Stomach smooth muscle (tissue), 2 donors: ENCODE data around the gene MAP3K14.

Experiments used
- H3K27ac ChIP-seq: one replicate; pipeline ENCODE4 v1.7.0; 2013; ENCODE audit warnings: mild to moderate bottlenecking, low read length, inconsistent platforms
- H3K27me3 ChIP-seq, 2 donors: one replicate each; pipeline ENCODE4 v1.7.0; 2013; ENCODE audit warnings: low read length in 2 of 2; ENCODE audit not compliant: insufficient read depth in 2 of 2, control insufficient read depth in 1 of 2
- H3K36me3 ChIP-seq, 2 donors: one replicate each; pipeline ENCODE4 v1.7.0; 2013; ENCODE audit warnings: low read length in 2 of 2; ENCODE audit not compliant: control insufficient read depth in 2 of 2, insufficient read depth in 2 of 2
- H3K4me1 ChIP-seq: one replicate; pipeline ENCODE4 v1.7.0; 2013; ENCODE audit warnings: low read length; ENCODE audit not compliant: control insufficient read depth, insufficient read depth
- H3K4me3 ChIP-seq, 2 donors: one replicate each; pipeline ENCODE4 v1.7.0; 2013; ENCODE audit warnings: low read length in 2 of 2
- H3K9ac ChIP-seq, 2 donors: one replicate each; pipeline ENCODE4 v1.7.0; 2013; ENCODE audit warnings: low read length in 2 of 2, mild to moderate bottlenecking in 1 of 2
- H3K9me3 ChIP-seq, 2 donors: one replicate each; pipeline ENCODE4 v1.7.0; 2013; ENCODE audit warnings: low read length in 2 of 2; ENCODE audit not compliant: control insufficient read depth in 2 of 2
- donor health status: healthy.
- donor health status: Pancreatic carcinoma.

The MAP3K14 gene

DNA sequence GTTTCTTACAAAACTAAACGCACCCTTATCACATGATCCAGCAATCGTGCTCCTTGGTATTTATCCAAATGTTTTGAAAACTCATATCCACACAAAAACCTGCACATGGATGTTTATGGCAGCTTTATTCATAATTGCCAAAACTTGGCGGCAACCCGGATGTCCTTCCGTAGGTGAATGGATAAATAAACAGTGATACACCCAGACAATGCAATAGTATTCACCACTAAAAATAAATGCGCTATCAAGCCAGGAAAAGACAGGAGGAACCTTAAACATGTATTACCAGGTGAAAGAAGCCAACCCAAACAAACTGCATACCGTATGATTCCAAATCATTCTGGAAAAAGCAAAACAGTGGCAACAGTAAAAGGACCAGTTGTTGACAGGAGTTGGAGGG is 64.9 kb downstream of the MAP3K14 start:
- H3K4me3 ChIP-seq: no peak overlapping the region

DNA sequence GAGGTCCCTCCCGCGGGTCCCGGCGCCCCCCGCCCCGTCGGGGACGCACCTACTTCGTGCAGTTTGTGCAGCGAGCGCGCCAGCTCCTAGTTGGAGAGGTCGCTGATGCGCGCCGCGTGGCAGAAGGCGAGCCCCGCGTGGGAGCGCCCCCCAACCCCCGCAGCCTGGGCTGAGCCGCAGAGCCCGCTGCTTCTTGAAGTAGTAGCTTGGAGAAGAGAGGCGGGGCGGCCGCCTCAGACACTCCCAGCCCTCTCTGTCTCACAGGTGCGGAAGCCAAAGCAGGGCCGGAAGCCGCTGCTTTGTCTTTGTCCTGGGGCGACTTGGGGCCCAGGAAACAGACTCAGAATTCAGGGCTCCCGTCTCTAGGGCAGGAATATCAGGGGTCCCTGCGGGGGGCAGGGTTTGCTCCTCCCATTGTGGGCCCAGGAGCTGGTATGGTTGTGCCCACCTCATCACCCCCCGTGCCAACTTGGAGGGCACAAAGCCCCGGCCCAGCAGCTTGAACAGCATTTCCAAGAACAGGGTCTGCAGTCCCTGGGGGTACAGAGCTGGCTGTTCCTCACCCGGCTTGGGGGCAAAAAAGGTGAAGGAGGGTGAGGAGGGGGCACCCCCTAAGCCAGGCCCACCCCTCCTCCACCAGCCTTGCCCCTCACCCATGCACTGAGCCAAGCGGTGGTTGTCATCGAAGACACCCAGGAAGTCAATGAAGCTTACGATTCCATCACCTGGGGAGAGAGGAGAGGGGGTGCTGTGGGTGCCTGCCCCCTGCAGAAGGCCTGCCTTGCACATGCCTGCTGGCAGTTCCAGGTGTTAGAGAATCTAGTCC is 68.5 kb downstream of the MAP3K14 start:
- H3K27ac ChIP-seq: no peak overlapping the region
- peak overlapping the region in 1 of 2 donors; percentile 33 for H3K9ac ChIP-seq
- H3K9me3 ChIP-seq: no peaks in the 10 kb centered on the region
- peaks cover 19% of the 10 kb centered on the region for H3K4me1 ChIP-seq
- H3K27me3 ChIP-seq: no peaks in the 10 kb centered on the region
- no peaks in the 10 kb centered on the region for H3K36me3 ChIP-seq
- peak overlapping the region in 1 of 2 donors; percentile 76 for H3K4me3 ChIP-seq

More for the DNA sequence above, 64.9 kb downstream of the MAP3K14 start:
- Histone ChIP-seq H3K36me3 (no peaks in the 10 kb centered on the region), H3K27me3 (no peaks in the 10 kb centered on the region), H3K4me1 (peaks cover 13% of the 10 kb centered on the region), H3K9ac (no peak overlapping the region), H3K9me3 (no peaks in the 10 kb centered on the region), H3K27ac (no peak overlapping the region)

DNA sequence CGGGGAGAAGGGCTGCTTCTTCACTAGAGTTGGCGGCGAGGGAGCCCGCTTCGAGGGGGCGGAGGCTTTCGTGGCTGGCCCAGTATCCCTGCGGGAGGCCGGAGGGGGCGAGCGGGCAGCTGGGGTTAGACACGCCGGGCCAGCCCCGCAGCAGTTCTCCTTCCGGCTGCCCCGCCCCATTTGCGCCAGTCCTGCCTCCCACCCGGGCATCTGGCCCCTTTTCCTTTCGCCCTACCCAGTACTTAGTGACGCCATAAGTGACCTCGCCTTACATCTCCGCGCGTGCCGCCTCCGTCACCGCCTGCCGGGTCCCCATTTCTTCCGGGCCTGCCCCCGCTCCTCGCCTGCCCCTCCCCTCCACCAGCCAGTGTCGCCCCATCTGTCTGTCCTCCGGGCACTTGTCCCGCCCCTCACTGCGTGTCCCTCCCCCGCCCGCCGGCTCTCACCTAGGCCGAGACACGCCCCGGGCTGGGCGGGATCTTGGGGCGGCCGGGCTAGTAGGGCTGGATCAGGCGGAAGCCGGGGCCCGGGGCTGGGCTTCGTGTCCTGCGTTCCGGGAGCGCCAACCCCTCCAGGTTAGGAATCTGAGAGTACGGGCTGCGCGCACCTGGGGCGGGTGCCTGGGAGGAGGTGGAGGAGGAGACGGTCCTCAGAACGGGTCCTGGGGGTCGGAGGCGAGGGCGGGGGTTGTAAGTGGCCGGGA is 69.2 kb downstream of the MAP3K14 start:
- H3K27ac ChIP-seq: peak overlapping the region; percentile 24
- peaks cover 19% of the 10 kb centered on the region for H3K4me1 ChIP-seq
- H3K36me3 ChIP-seq: no peaks in the 10 kb centered on the region

DNA sequence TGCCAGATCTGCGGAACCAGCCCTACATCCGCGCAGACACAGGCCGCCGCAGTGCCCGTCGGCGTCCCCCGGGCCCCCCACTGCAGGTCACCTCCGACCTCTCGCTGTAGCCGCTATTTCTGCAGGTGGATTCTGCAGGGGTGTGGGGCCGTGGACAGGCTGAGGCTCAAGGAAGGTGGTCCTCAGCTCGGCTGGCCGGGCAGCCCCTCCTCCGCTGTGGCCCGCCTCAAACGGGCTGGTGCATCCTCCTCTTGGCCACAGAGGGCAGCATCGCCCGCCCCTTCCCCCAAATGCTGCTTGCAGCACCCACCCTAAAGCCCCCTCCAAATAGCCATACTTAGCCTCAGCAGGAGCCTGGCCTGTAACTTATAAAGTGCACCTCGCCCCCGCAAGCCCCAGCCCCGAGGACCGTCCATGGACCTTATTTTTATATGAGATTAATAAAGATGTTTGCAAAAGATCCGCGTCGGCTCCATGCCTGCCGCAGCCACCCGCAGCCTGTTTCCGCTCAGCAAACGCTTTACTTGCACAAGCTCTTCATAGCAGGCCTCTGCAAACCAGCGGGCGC is 69.9 kb downstream of the MAP3K14 start:
- Histone ChIP-seq H3K9me3 (no peaks in the 10 kb centered on the region), H3K27me3 (no peaks in the 10 kb centered on the region), H3K36me3 (no peaks in the 10 kb centered on the region), H3K4me3 (peak overlapping the region; percentile 62 to 76), H3K9ac (peak overlapping the region; percentile 33 to 55), H3K4me1 (peaks cover 19% of the 10 kb centered on the region), H3K27ac (peak overlapping the region; percentile 24)

More for the DNA sequence above, 69.2 kb downstream of the MAP3K14 start:
- Histone ChIP-seq H3K27me3 (no peaks in the 10 kb centered on the region), H3K9me3 (no peaks in the 10 kb centered on the region), H3K9ac (peak overlapping the region; percentile 33 to 55), H3K4me3 (peak overlapping the region; percentile 62 to 76)

DNA sequence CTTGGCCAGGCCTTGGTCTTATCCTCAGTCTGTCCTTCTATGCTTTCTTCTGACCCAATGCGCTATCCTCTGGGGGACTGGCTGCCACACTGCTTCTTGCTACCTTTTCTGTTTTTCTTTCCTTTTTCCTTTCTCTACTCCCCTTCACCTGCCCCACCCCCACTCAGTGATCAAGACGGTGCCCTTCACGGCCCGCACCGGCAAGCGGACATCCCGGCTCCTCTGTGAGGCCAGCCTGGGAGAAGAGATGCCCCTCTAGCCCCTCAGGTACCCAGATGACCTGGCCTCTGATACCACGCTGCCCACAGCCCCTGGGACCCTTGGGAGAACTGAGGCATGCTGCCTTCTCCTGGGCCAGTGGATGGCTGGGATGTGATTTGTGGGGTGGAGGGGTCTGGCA is 70.5 kb downstream of the MAP3K14 start:
- H3K27me3 ChIP-seq: peaks cover 0 to 1% of the 10 kb centered on the region in 2 donors

DNA sequence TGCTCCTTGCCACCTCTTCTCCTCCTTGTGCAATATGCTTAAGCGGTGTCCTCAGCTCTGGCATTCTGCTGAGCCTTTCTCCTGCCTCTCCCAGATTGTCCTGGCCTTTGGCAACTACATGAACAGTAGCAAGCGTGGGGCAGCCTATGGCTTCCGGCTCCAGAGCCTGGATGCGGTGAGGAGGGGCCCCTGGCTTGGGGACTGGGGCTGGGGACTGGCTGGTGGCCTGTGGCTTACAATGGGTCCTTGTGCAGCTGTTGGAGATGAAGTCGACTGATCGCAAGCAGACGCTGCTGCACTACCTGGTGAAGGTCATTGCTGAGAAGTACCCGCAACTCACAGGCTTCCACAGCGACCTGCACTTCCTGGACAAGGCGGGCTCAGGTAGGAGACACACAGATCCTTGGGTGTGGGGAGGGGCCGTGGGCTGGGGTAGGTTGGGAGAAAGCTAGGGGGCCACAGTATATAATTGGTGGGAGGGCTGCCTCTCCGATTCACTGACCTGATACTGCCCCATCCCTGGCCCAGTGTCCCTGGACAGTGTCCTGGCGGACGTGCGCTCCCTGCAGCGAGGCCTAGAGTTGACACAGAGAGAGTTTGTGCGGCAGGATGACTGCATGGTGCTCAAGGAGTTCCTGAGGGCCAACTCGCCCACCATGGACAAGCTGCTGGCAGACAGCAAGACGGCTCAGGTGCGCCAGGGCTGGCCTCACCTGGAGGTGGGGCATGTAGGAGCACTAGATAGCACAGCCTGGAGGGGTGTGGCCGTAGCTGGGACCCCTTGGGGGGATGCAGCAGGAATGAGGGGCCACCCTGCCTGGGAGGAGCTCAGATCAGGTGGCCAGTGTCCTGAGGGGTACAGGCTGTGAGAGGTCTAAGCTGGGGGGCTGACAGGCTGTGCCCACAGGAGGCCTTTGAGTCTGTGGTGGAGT is 71.8 kb downstream of the MAP3K14 start:
- Histone ChIP-seq H3K36me3 (no peaks in the 10 kb centered on the region), H3K27me3 (peaks cover 10 to 15% of the 10 kb centered on the region in 2 donors), H3K4me3 (no peak overlapping the region), H3K9ac (no peak overlapping the region), H3K27ac (no peak overlapping the region), H3K9me3 (no peaks in the 10 kb centered on the region), H3K4me1 (peaks cover 31% of the 10 kb centered on the region)

More for the DNA sequence above, 70.5 kb downstream of the MAP3K14 start:
- peaks cover 23% of the 10 kb centered on the region for H3K4me1 ChIP-seq
- no peak overlapping the region for H3K27ac ChIP-seq
- no peaks in the 10 kb centered on the region for H3K36me3 ChIP-seq
- peak overlapping the region; percentile 62 to 76 for H3K4me3 ChIP-seq
- H3K9ac ChIP-seq: no peak overlapping the region
- no peaks in the 10 kb centered on the region for H3K9me3 ChIP-seq

DNA sequence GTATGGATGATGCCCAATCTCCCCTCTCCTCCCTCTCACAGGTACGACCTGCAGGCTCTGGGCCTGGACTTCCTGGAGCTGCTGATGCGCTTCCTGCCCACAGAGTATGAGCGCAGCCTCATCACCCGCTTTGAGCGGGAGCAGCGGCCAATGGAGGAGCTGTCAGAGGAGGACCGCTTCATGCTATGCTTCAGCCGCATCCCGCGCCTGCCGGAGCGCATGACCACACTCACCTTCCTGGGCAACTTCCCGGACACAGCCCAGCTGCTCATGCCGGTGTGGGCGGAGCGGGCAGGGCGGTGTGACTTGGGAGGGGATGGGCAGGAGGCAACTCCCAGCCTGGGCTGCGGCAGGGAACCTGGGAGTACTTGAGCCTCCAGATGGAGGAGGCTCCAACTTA is 73.1 kb downstream of the MAP3K14 start:
- no peak overlapping the region for H3K9ac ChIP-seq
- no peaks in the 10 kb centered on the region for H3K9me3 ChIP-seq
- no peak overlapping the region for H3K27ac ChIP-seq
- H3K4me3 ChIP-seq: no peak overlapping the region
- peaks cover 14 to 24% of the 10 kb centered on the region in 2 donors for H3K27me3 ChIP-seq
- peaks cover 31% of the 10 kb centered on the region for H3K4me1 ChIP-seq
- no peaks in the 10 kb centered on the region for H3K36me3 ChIP-seq

DNA sequence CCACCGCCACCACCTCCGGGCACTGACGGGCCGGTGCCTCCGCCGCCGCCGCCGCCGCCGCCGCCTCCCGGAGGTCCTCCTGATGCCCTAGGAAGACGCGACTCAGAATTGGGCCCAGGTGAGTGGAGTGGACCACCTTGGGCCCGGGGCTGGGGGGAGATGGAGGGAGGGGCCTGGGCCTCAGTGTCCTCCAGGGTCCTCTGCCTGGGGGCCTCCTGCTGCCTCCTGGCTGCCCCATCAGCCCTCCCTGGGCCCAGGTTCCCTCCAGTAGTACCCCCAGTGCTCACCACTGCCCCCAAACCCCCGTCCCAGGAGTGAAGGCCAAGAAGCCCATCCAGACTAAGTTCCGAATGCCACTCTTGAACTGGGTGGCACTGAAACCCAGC is 74.8 kb downstream of the MAP3K14 start:
- Histone ChIP-seq H3K27me3 (peaks cover 20 to 29% of the 10 kb centered on the region in 2 donors), H3K9me3 (no peaks in the 10 kb centered on the region), H3K4me1 (peaks cover 21% of the 10 kb centered on the region), H3K9ac (no peak overlapping the region), H3K36me3 (peaks cover 0 to 2% of the 10 kb centered on the region in 2 donors), H3K27ac (no peak overlapping the region), H3K4me3 (no peak overlapping the region)

DNA sequence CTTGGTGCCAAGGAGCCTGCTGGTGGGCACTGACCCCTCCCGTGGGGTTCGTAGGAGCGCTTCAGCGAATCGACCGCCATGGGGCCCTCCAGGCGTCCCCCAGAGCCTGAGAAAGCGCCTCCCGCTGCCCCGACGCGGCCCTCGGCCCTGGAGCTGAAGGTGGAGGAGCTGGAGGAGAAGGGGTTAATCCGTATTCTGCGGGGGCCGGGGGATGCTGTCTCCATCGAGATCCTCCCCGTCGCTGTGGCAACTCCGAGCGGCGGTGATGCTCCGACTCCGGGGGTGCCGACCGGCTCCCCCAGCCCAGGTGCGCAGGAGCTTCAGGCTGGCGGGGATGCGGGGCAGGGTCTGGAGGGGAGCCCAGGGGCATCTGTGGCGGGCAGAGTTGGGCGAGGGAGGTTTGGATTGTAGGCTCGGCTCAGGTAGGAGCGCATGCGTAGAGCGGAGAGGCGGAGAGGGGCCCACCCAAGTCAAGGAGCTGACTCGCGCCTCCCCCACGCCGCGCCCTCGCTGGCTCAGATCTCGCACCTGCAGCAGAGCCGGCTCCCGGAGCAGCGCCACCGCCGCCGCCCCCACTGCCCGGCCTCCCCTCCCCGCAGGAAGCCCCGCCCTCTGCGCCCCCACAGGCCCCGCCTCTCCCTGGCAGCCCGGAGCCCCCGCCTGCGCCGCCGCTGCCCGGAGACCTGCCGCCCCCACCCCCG is 75.3 kb downstream of the MAP3K14 start:
- Histone ChIP-seq H3K9ac (peak overlapping the region; percentile 13 to 15), H3K4me1 (peaks cover 15% of the 10 kb centered on the region), H3K4me3 (peak overlapping the region in 1 of 2 donors; percentile 54), H3K36me3 (peaks cover 0 to 2% of the 10 kb centered on the region in 2 donors), H3K27me3 (peaks cover 20 to 29% of the 10 kb centered on the region in 2 donors), H3K9me3 (no peaks in the 10 kb centered on the region), H3K27ac (no peak overlapping the region)
